Rectal smooth muscle tissue (tissue), 1 donor: ENCODE measurements around the gene UBE2G1.
A peak's percentile ranks its signal among the peaks of the same experiment; 100 is the strongest.
"Not testable (repeated sequence)": the region's sequence is repeated elsewhere in the genome, so short reads cannot be mapped to it uniquely, and the experiment has no call there.

Source experiments
- H3K27ac ChIP-seq: one replicate; pipeline ENCODE4 v1.7.0; 2013; ENCODE audit warnings: low read depth, low read length, inconsistent platforms
- H3K27me3 ChIP-seq: one replicate; pipeline ENCODE4 v1.7.0; 2013; ENCODE audit warnings: low read length; ENCODE audit not compliant: control insufficient read depth, insufficient read depth
- H3K36me3 ChIP-seq: one replicate; pipeline ENCODE4 v1.7.0; 2013; ENCODE audit warnings: low read length; ENCODE audit not compliant: control insufficient read depth, insufficient read depth
- H3K4me1 ChIP-seq: one replicate; pipeline ENCODE4 v1.7.0; 2013; ENCODE audit warnings: low read length; ENCODE audit not compliant: control insufficient read depth, insufficient read depth
- H3K4me3 ChIP-seq: one replicate; pipeline ENCODE4 v1.7.0; 2013; ENCODE audit warnings: low read length
- H3K9ac ChIP-seq: one replicate; pipeline ENCODE4 v1.7.0; 2013; ENCODE audit warnings: low read length

The UBE2G1 gene

DNA sequence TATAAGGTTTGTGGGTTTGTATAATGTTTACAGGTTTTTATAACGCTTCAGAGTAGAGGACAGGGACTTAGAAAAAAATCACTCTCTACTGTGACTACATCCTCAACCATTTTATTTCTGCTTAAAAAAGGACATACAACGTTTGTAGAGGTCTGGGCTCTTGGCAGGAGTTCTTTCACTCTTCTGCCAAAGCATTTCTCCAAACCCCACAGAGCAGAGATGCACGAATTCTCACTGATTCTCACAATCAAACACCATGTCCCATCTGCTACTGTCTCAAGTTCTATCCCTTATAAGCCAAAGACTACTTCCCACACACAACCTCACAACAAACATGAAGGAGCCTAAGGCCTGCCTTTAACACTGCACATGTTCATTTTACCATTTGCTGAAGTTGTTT, 95.7 kb downstream of the UBE2G1 start:
- Histone ChIP-seq H3K36me3 (no peaks in the 10 kb centered on the region), H3K27ac (peak overlapping the region; percentile 56), H3K9ac (no peak overlapping the region)

DNA sequence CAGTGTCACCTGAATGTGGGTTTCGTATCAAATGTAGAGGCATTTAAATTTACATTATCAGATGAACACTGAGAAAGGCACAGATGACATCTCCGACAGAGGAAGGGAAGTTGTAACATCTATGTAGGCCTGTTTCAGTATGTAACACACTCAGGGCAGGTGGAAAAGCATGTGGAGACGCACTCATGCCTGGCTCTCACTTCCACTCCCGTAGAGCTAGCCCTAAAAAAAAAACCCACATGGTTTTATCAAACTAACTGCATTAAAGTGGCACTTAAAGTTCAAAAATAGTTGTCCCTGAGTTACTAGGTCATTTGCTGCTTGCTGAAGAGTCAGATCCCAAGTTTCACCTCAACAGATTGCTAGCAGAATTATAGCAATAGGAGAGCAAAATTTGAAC, 96.6 kb downstream of the UBE2G1 start:
- Histone ChIP-seq H3K4me1 (peaks cover 5% of the 10 kb centered on the region), H3K27me3 (no peaks in the 10 kb centered on the region), H3K36me3 (no peaks in the 10 kb centered on the region), H3K4me3 (no peak overlapping the region), H3K27ac (peak overlapping the region; percentile 12), H3K9ac (no peak overlapping the region)

More for the DNA sequence above, 95.7 kb downstream of the UBE2G1 start:
- no peak overlapping the region for H3K4me3 ChIP-seq
- no peaks in the 10 kb centered on the region for H3K27me3 ChIP-seq
- H3K4me1 ChIP-seq: peaks cover 5% of the 10 kb centered on the region

DNA sequence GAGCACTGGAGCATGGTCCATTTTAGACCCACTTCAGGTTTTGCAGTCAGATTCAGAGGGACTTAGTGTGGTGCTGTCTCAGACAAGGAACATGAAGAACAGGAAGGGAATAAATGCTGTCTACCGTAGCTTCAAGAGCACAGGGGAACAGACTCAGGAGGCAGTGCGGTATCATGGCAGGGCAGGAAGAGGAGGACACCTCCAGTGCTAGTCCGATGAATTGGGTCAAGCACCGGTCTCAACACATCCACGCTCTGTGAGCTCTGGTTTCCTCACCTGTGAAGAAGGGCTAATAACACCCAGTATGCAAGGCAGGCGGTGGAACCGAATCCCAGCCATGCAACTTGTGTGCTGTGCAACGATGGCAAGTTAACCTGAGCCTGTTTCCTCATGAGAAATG, 99.1 kb downstream of the UBE2G1 start:
- Histone ChIP-seq H3K27ac (no peak overlapping the region), H3K4me1 (peaks cover 16% of the 10 kb centered on the region), H3K27me3 (no peaks in the 10 kb centered on the region), H3K4me3 (no peak overlapping the region), H3K9ac (no peak overlapping the region), H3K36me3 (no peaks in the 10 kb centered on the region)

DNA sequence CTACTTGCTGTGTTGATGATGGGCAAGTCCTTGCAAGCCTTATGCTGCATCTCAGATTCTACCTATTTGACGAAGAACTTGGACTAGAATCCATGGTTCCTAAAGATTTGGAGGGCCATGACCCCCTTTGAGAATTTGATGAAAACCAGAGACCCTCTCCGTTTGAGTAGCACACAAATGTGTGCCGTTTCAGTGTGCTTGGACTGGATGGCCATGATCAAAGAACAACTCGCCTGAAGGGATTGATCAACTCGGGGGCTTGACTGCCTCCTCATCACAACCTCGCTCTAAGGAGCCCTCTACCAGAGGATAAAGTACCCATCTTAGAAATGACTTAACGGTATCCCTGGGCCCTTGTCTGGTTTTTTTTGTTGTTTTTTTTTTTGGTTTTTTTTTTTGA, 99.9 kb downstream of the UBE2G1 start:
- peaks cover 16% of the 10 kb centered on the region for H3K4me1 ChIP-seq
- H3K27ac ChIP-seq: no peak overlapping the region
- no peaks in the 10 kb centered on the region for H3K27me3 ChIP-seq
- H3K9ac ChIP-seq: no peak overlapping the region
- no peaks in the 10 kb centered on the region for H3K36me3 ChIP-seq
- H3K4me3 ChIP-seq: no peak overlapping the region

DNA sequence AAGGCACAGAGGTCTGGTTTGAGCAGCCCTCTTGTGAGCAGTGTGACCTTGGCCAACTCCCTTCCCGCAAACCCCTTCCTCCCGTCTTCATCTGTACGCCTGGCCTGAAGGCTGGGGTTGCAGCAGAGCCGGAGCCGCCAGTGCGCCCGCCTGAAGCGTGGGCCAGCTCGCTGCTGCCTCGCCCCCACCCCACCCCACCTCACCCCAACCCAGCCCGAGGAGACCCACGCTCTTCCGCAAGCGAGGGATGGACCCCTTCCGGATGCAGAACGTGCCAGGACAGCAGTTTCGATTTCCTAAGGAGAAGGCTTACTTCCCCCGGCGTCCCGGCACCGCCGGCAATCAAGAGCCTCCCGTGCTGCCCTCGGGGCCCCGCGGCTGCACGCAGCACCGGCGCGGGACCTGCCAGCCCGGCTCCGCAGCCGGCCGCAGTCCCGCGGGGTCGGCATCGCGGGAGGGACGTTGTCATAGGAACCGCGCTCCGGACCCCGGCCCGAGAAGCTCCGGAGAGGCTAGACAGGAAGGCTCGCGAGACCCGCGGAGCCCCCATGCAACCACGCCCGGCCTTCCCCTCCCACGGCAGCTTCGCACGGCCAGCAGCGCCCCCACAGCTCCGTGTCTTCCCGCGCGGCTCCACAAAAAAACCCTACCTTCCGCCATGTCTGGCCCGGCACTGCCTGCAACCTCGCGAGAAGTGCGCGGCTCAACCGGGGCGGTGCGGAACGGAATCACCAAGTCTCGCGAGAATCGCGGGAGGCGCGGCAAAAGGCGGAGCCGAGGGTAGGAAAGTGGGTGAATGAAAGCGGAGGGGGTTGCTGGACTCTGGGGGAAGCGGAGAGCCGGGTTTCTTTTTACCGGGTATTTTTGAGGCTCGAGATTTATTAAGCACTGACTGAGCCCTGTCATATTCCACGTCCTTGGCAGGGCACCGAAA, 102.9 kb downstream of the UBE2G1 start, which contains the start of gene ANKFY1:
Gene ANKFY1 (minus strand): TSS at position 698 of the 934 bp plus-strand sequence. CDS start 38 bp downstream, at position 660.
- no peaks in the 10 kb centered on the region for H3K27me3 ChIP-seq
- peak within 1 kb of the TSS; percentile 82 for H3K4me3 ChIP-seq
- no peaks in the 10 kb centered on the region for H3K36me3 ChIP-seq

DNA sequence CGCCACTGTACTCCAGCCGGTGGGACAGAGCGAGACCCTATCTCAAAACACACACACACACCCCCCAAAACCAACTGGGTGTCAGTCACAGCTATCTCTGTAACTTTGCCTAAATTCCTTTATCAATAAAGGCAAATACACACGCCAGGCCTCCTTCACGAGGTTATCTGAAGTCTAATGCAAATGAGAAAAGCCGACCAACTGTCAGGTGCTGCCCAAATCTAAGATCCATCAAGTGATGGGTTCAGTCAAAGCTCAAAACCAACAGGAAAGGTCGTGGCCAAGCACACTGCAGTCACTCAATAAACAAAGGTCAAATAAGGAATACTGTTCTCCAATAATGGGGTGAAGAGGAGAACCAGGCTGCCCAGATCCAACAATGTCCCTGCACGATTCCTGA, 103.8 kb downstream of the UBE2G1 start:
- Histone ChIP-seq H3K27me3 (no peaks in the 10 kb centered on the region), H3K4me1 (peaks cover 10% of the 10 kb centered on the region), H3K4me3 (peak overlapping the region; percentile 82), H3K9ac (peak overlapping the region; percentile 43), H3K36me3 (no peaks in the 10 kb centered on the region), H3K27ac (peak overlapping the region; percentile 90)

More for the DNA sequence above, 102.9 kb downstream of the UBE2G1 start, which contains the start of gene ANKFY1:
- H3K27ac ChIP-seq: peak within 1 kb of the TSS; percentile 90
- H3K4me1 ChIP-seq: peaks cover 10% of the 10 kb centered on the region
- peak within 1 kb of the TSS; percentile 43 for H3K9ac ChIP-seq

DNA sequence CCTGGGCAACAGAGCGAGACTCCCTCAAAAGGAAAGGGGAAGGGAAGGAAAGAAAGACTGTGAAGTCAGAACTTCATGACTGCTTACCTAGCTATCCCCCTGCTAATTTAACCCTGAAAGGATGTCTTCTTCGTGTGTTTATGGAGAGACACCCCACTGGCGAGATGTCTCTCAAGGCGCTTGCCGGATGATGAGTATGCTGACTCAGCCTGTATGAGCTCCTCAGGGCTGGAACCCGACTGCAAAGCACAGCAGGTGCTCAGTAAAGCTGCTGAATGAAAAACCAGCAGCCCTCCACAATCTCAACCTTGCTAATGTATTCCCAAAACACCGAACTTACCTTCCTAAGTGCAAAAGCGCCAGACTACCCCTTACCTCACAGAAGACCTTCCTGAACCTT, 105.0 kb downstream of the UBE2G1 start:
- Histone ChIP-seq H3K36me3 (no peaks in the 10 kb centered on the region), H3K4me1 (peaks cover 10% of the 10 kb centered on the region), H3K9ac (no peak overlapping the region), H3K27me3 (no peaks in the 10 kb centered on the region), H3K27ac (peak overlapping the region; percentile 7), H3K4me3 (peak overlapping the region; percentile 36)

DNA sequence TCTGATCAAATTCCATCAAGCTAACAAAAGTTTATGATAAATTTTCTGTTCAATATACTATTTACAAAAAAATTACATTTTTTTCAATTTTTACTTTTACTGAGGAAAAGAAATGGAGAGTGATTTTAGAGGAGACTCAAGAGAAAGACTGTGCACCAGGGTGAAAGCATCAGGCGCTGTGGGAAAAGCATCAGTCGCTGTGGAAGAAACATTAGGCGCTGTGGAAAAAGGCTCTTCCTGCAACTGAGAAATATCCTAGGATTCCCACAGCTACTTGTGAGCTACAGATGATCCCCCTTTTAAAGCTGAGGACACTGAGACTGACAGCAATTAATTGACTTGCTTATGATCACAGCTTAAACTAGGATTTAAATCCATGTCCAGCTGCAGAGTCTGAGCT, 107.6 kb downstream of the UBE2G1 start:
- Histone ChIP-seq H3K27me3 (no peaks in the 10 kb centered on the region), H3K9ac (no peak overlapping the region), H3K36me3 (no peaks in the 10 kb centered on the region), H3K4me3 (no peak overlapping the region), H3K27ac (no peak overlapping the region), H3K4me1 (peaks cover 4% of the 10 kb centered on the region)

DNA sequence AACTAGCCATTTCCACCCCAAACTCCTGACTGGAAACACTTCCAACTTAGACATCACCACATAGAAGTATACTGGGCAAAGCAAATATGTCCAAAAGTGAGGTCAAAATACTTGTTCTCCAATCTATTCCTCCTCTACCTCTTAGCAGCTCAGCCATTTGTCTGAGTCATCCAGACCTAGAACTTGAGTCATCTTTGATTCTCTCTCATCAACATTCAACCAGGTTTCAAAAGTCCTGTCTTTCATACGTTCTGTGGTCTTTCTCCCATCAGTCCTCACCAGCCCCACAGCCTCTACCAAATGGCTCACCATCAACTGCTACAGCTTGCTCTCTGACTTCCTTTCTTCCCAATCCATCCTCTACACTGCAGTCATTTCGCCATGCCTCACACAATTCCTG, 109.5 kb downstream of the UBE2G1 start:
- no peak overlapping the region for H3K27ac ChIP-seq
- H3K36me3 ChIP-seq: no peaks in the 10 kb centered on the region
- H3K9ac ChIP-seq: no peak overlapping the region
- no peaks in the 10 kb centered on the region for H3K27me3 ChIP-seq
- H3K4me1 ChIP-seq: no peaks in the 10 kb centered on the region
- H3K4me3 ChIP-seq: no peak overlapping the region

DNA sequence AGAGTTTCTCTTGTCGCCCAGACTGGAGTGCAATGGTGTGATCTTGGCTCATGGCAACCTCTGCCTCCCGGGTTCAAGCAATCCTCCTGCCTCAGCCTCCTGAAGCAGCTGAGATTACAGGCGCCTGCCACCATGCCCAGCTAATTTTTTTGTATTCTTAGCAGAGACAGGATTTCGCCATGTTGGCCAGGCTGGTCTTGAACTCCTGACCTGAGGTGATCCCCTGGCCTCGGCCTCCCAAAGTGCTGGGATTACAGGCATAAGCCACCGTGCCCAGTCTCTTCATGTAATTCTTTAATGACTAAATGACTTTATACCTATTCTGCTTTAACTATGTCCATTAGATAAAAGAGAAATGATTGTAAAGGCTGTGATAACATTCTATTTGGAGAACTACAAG, 111.2 kb downstream of the UBE2G1 start:
- not testable (repeated sequence) for H3K27ac ChIP-seq, H3K27me3 ChIP-seq, H3K4me1 ChIP-seq, H3K36me3 ChIP-seq, H3K4me3 ChIP-seq, H3K9ac ChIP-seq

DNA sequence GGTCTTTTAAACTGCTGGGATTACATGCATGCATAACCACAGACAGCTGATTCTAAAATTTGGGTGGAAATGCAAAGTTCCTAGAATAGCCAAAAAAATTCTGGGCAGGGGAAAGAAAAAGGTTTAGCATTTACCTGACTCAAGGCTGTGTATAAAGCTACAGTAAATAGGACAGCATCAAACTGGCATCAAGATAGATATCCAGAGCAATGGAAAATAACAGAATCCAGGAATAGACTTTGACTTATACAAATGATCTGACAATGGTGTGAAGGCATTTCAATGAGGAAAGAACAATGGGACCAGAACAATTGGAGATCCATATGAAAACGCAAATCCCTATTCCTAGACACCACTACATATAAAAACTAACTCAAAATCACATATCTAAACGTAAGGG, 115.6 kb downstream of the UBE2G1 start:
- Histone ChIP-seq H3K27ac (no peak overlapping the region), H3K27me3 (no peaks in the 10 kb centered on the region), H3K4me3 (no peak overlapping the region), H3K4me1 (peaks cover 11% of the 10 kb centered on the region), H3K9ac (no peak overlapping the region), H3K36me3 (no peaks in the 10 kb centered on the region)

DNA sequence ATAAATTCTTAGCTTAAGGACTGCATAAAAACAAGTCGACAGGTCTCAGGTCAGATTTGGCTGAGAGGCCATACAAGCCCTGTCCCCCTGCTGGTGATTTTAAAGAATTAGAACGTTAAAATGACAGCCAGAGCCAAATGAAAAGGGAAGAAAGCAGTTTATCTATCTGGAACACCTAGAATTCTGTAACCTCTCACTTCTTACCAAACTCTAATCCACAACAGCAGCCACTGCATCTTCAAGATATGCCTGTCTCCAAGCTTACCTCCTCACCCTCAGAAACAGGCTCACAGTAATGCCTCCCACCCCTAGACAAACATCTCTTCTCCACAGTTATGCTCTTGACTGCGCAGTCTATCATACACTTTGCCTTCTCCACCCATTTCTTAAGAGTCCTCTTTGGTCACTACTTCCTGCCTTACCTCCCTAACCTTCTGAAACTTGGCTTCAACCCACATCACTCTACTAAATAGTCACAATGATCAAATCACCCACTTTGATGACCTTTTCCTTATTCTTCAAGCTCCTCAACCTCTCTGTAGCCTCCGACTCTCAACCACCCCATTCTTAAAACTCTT, 116.9 kb downstream of the UBE2G1 start:
- H3K27ac ChIP-seq: no peak overlapping the region
- H3K27me3 ChIP-seq: no peaks in the 10 kb centered on the region
- peaks cover 12% of the 10 kb centered on the region for H3K4me1 ChIP-seq
- H3K36me3 ChIP-seq: no peaks in the 10 kb centered on the region
- H3K9ac ChIP-seq: no peak overlapping the region
- H3K4me3 ChIP-seq: no peak overlapping the region
